ENCODE data around the gene FAM227A. TPM values are rescaled to one million over a fixed set of nuclear protein-coding genes. Genes with fewer than 3 reads are reported as not detected.
"Not testable (repeated sequence)": the region's sequence is repeated elsewhere in the genome, so short reads cannot be mapped to it uniquely, and the experiment has no call there.

FAM227A gene
- total RNA-seq, 2 donors from 2014 or later = 9.1 to 14.9 TPM

- Mint-ChIP-seq H3K36me3 (ENCODE audit: low read depth) (peaks cover 18% of the 10 kb centered on the region), H3K27me3 (ENCODE audit: insufficient read depth) (no peaks in the 10 kb centered on the region)
- TF ChIP-seq CTCF (conservative IDR thresholded peaks at IDR 0.05) = no peak
Measured at GRCh38 chr22:38599466-38599865, 56.7 kb downstream of the FAM227A start.

GRCh38 chr22:38582923-38583322 lies 73.3 kb downstream of the FAM227A start:
- DNase-seq; H3K9me3 Mint-ChIP-seq; H3K36me3 ChIP-seq (ENCODE audit: control insufficient read depth, insufficient read depth, low read length); H3K9me3 ChIP-seq (ENCODE audit: control insufficient read depth, low read length); H3K27ac Mint-ChIP-seq; H3K9ac ChIP-seq (ENCODE audit: extremely low read depth, low read length, poor library complexity, severe bottlenecking); H3K4me3 Mint-ChIP-seq; H3K27me3 ChIP-seq (ENCODE audit: control insufficient read depth, insufficient read depth, low read length, poor library complexity, severe bottlenecking); H3K4me1 Mint-ChIP-seq; H3K4me1 ChIP-seq (ENCODE audit: control insufficient read depth, insufficient read depth, low read length); H3K4me3 ChIP-seq (ENCODE audit: low read length); H3K27me3 Mint-ChIP-seq (ENCODE audit: insufficient read depth); H3K27ac ChIP-seq (ENCODE audit: low read depth, low read length): not testable (repeated sequence)
- 67 to 70% methylated on average over 2 to 3 of the region's 3 CpGs for WGBS, 2 experiments (ENCODE audit: insufficient coverage in 1 of 2, insufficient read length in 1 of 2)
- peaks cover 16% of the 10 kb centered on the region for H3K36me3 Mint-ChIP-seq (ENCODE audit: low read depth)

More at GRCh38 chr22:38599466-38599865, 56.7 kb downstream of the FAM227A start:
- H3K4me1 Mint-ChIP-seq = peaks cover 11% of the 10 kb centered on the region
- no peak overlapping the region for H3K4me3 Mint-ChIP-seq
- no peak overlapping the region for H3K4me3 ChIP-seq (ENCODE audit: low read length)
- no peak overlapping the region for H3K27ac ChIP-seq (ENCODE audit: low read depth, low read length)
- DNase-seq = no peak
- H3K27ac Mint-ChIP-seq = no peak overlapping the region
- no peaks in the 10 kb centered on the region for H3K9me3 Mint-ChIP-seq
- no peak overlapping the region for H3K9ac ChIP-seq (ENCODE audit: extremely low read depth, low read length, poor library complexity, severe bottlenecking)
- 93 to 97% methylated on average over 8 to 10 of the region's 10 CpGs for WGBS, 2 experiments (ENCODE audit: insufficient coverage in 1 of 2, insufficient read length in 1 of 2)
- H3K27me3 ChIP-seq (ENCODE audit: control insufficient read depth, insufficient read depth, low read length, poor library complexity, severe bottlenecking) = no peaks in the 10 kb centered on the region
- H3K4me1 ChIP-seq (ENCODE audit: control insufficient read depth, insufficient read depth, low read length) = peaks cover 2% of the 10 kb centered on the region
- H3K36me3 ChIP-seq (ENCODE audit: control insufficient read depth, insufficient read depth, low read length) = peaks cover 14% of the 10 kb centered on the region
- no peaks in the 10 kb centered on the region for H3K9me3 ChIP-seq (ENCODE audit: control insufficient read depth, low read length)

- no peak for TF ChIP-seq CTCF (conservative IDR thresholded peaks at IDR 0.05)
- Mint-ChIP-seq H3K27ac (no peak overlapping the region), H3K36me3 (ENCODE audit: low read depth) (no peaks in the 10 kb centered on the region), H3K4me1 (peaks cover 4% of the 10 kb centered on the region), H3K9me3 (no peaks in the 10 kb centered on the region), H3K4me3 (no peak overlapping the region), H3K27me3 (ENCODE audit: insufficient read depth) (peaks cover 3% of the 10 kb centered on the region)
- Histone ChIP-seq H3K4me3 (ENCODE audit: low read length) (no peak overlapping the region), H3K27me3 (ENCODE audit: control insufficient read depth, insufficient read depth, low read length, poor library complexity, severe bottlenecking) (no peaks in the 10 kb centered on the region), H3K27ac (ENCODE audit: low read depth, low read length) (no peak overlapping the region), H3K9ac (ENCODE audit: extremely low read depth, low read length, poor library complexity, severe bottlenecking) (no peak overlapping the region), H3K9me3 (ENCODE audit: control insufficient read depth, low read length) (no peaks in the 10 kb centered on the region), H3K4me1 (ENCODE audit: control insufficient read depth, insufficient read depth, low read length) (no peaks in the 10 kb centered on the region), H3K36me3 (ENCODE audit: control insufficient read depth, insufficient read depth, low read length) (no peaks in the 10 kb centered on the region)
- DNase-seq = no peak
- WGBS, 2 experiments (ENCODE audit: insufficient coverage in 1 of 2, insufficient read length in 1 of 2) = 77 to 86% methylated on average over 4 to 5 of the region's 5 CpGs
Measured at GRCh38 chr22:38578505-38578904, 77.7 kb downstream of the FAM227A start.

- H3K9ac ChIP-seq (ENCODE audit: extremely low read depth, low read length, poor library complexity, severe bottlenecking) = no peak overlapping the region
- peaks cover 4% of the 10 kb centered on the region for H3K4me1 ChIP-seq (ENCODE audit: control insufficient read depth, insufficient read depth, low read length)
- peak; percentile 65 for DNase-seq
- Mint-ChIP-seq H3K36me3 (ENCODE audit: low read depth) (no peaks in the 10 kb centered on the region), H3K4me3 (no peak overlapping the region), H3K27ac (no peak overlapping the region), H3K4me1 (peaks cover 14% of the 10 kb centered on the region), H3K9me3 (no peaks in the 10 kb centered on the region), H3K27me3 (ENCODE audit: insufficient read depth) (peaks cover 10% of the 10 kb centered on the region)
- H3K4me3 ChIP-seq (ENCODE audit: low read length) = no peak overlapping the region
- no peaks in the 10 kb centered on the region for H3K27me3 ChIP-seq (ENCODE audit: control insufficient read depth, insufficient read depth, low read length, poor library complexity, severe bottlenecking)
- TF ChIP-seq CTCF (conservative IDR thresholded peaks at IDR 0.05) = peak; percentile 79
- no peaks in the 10 kb centered on the region for H3K36me3 ChIP-seq (ENCODE audit: control insufficient read depth, insufficient read depth, low read length)
- no peaks in the 10 kb centered on the region for H3K9me3 ChIP-seq (ENCODE audit: control insufficient read depth, low read length)
- WGBS, 2 experiments (ENCODE audit: insufficient coverage in 1 of 2, insufficient read length in 1 of 2) = 0 to 12% methylated on average over 3 of the region's 3 CpGs
- H3K27ac ChIP-seq (ENCODE audit: low read depth, low read length) = no peak overlapping the region
Measured at GRCh38 chr22:38572065-38572464, 84.1 kb downstream of the FAM227A start.
